Fibroblast of villous mesenchyme (primary cell): ENCODE data around the gene VAMP8. TPM values are rescaled to one million over a fixed set of nuclear protein-coding genes. Genes with fewer than 3 reads are reported as not detected.

Experiments used
- DNase-seq: peaks from one replicate; pipeline ENCODE4 v3.0.0-alpha.2; 2010; ENCODE audit warnings: low read depth
- H3K4me3 ChIP-seq: 2 replicates; pipeline ENCODE4 v1.5.1; 2011; ENCODE audit warnings: low read depth, mild to moderate bottlenecking, low read length
- total RNA-seq: library from RNA; depleted of rRNA; stranded (reverse); fragments of >200 nt; gene quantifications from 2 replicates; pipeline ENCODE4 v1.2.3, GENCODE V29; 2012
- TF ChIP-seq, protein P1 (sequence below): IDR thresholded peaks from 2 replicates; pipeline ENCODE4 v1.5.1; 2012; ENCODE audit warnings: low read depth, mild to moderate bottlenecking, low read length; ENCODE audit not compliant: insufficient read depth

VAMP8 gene
- total RNA-seq, 1 donor: 2.2 TPM

GRCh38 chr2:85547859-85548607, 29.4 kb upstream of the VAMP8 start:
- peak; percentile 39 for DNase-seq
- no peak overlapping the region for H3K4me3 ChIP-seq
- TF ChIP-seq, protein P1, sequence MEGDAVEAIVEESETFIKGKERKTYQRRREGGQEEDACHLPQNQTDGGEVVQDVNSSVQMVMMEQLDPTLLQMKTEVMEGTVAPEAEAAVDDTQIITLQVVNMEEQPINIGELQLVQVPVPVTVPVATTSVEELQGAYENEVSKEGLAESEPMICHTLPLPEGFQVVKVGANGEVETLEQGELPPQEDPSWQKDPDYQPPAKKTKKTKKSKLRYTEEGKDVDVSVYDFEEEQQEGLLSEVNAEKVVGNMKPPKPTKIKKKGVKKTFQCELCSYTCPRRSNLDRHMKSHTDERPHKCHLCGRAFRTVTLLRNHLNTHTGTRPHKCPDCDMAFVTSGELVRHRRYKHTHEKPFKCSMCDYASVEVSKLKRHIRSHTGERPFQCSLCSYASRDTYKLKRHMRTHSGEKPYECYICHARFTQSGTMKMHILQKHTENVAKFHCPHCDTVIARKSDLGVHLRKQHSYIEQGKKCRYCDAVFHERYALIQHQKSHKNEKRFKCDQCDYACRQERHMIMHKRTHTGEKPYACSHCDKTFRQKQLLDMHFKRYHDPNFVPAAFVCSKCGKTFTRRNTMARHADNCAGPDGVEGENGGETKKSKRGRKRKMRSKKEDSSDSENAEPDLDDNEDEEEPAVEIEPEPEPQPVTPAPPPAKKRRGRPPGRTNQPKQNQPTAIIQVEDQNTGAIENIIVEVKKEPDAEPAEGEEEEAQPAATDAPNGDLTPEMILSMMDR: no peak

DNA sequence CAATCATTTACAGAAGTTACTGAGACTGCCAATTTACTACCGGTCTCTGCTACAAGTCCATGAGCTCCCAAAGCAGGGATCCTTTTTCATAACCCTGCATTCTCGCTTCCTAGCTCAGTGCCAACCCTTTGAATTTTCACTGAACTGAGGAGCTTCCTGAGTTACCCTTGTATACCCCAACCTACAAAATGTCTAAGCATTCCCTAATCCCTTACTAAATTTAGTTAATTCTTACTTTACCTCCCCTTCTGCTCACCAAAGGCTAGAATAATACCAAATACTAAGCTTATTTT, 28.8 kb upstream of the VAMP8 start:
- H3K4me3 ChIP-seq: no peak overlapping the region
- no peak for DNase-seq
- TF ChIP-seq, protein P1: no peak

DNA sequence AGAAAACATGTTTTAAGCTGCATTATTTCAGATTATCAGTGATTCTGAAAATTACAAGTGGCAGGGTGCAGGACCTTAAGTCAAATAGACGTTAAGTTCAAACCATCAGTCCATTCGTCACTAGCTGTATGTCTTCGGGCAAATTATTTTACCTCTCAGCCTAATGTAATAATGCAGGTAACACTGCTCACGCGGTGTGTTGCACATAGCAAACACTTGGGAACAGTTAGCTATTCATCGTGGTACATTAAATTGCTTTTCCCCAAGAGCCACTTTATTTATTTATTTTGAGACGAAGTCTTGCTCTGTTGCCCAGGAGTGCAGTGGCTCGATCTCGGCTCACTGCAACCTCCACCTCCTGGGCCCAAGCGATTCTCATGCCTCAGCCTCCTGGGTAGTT, 28.3 kb upstream of the VAMP8 start:
- TF ChIP-seq, protein P1: no peak
- H3K4me3 ChIP-seq: no peak overlapping the region
- peak; percentile 14 for DNase-seq

DNA sequence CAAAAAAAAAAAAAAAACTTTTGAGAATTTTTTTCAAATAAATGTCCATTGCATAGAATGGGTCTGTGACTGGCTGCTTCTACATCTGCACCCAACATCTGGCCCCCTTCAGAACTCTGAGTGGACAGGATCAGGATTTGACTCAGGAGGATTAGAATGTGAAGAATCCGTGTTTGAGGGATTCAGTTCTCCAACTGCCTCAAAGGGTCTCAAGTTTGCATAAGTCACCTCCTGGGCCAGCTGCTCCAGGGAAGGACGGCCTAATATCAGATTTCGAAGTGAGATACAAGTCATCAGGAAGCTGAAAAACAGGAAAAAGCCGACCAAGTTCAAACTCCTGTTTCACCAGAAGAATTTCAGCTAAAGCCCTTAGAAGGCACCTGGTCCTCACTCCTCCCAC, 27.6 kb upstream of the VAMP8 start:
- peak; percentile 98 for DNase-seq
- no peak overlapping the region for H3K4me3 ChIP-seq
- TF ChIP-seq, protein P1: no peak

GRCh38 chr2:85550486-85550885, 26.9 kb upstream of the VAMP8 start:
- H3K4me3 ChIP-seq: no peak overlapping the region
- TF ChIP-seq, protein P1: no peak
- no peak for DNase-seq

DNA sequence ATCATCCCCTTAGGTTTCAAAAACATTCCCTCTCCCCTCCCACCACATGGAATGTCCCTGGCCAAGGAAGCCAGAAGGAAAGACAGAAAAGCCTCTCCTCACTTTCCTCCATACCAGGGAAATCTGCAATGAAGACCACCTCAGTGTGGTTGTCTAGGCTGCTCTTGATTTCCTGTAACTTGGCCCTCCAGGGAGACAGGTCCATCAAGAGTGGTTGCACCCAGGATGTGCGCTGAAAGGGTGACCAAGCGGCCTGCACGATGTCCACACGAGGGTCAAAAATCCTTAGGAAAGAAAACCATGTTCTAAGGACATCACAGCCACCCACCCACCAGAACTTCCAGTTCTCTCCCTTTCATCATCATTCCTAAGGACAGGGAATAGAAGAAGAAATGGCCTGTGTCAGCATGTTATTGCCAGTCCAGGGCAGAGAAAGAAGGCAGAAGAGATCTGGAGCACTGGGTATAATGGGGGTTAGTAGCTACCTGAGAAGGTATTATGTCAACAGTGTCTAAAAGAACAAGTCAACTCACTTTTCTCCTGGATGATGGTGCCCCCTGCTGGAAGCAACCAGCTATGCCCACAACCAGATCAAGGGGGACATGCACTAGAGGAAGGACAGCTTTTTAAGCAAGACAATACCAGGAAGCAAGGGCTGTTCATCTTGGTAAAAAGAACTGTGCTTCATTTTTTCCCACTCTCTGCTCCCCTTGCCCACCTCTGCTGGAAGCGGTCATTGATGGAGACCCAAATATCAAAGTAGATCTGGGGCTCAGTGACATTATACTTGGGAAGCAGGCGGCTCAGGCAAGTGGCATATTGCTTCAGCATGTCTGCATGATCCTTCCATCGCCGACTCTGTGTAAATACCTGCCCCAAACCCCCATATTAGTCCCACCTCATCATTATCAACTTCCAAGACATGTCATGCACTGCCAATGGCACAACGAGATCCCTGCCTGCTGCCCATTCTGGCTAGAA, 25.4 kb upstream of the VAMP8 start:
- H3K4me3 ChIP-seq: no peak overlapping the region
- TF ChIP-seq, protein P1: peak; percentile 89
- peak; percentile 83 for DNase-seq
